ENCODE measurements around the gene CXADR.

- no peak for TF ChIP-seq CTCF (IDR thresholded peaks at IDR 0.05)
- no peak for TF ChIP-seq POLR2AphosphoS5 (IDR thresholded peaks at IDR 0.05)
Measured at GRCh38 chr21:17498586-17498985, 14.3 kb upstream of the CXADR start.
